DMS114 treated with DMSO at 0.1 percent for 48 hours (cell line): Measurements from ENCODE around the gene HBG1.

Experiments used
- DNase-seq: peaks from one replicate; lab custom pipeline; 2025; ENCODE audit not compliant: unreplicated experiment; lab: John Stamatoyannopoulos, UW

The HBG1 gene

DNA sequence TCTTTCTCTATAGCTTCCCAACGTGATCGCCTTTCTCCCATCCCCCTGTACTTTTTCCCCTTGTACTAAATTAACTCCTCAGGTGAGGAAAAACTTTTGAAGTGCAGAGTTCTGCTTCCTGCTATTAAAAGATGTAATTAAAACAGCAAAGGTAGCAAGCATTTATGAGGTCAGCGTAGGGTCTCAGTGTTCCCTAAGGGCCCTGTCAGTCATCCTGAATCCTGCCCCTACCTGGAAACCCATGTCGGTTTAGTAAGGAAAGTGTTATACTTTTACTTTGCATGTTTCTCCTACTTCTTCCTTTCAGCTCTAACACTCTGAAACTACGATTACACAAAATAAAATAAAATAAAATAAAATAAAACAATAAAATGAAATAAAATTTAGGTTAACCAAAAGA, 21.5 kb downstream of the HBG1 start:
- no peak for DNase-seq

DNA sequence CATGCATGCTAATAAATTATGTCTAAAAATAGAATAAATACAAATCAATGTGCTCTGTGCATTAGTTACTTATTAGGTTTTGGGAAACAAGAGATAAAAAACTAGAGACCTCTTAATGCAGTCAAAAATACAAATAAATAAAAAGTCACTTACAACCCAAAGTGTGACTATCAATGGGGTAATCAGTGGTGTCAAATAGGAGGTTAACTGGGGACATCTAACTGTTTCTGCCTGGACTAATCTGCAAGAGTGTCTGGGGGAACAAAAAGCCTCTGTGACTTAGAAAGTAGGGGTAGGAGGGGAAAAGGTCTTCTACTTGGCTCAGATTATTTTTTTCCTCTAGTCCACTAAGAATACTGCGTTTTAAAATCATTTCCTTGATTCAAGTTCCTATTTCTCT, 22.0 kb downstream of the HBG1 start:
- DNase-seq, result no peak

- DNase-seq, result peak; percentile 2
These were observed 22.8 kb downstream of the HBG1 start, which contains the start of gene HBB for GRCh38 chr11:5226732-5227310. Gene HBB (minus strand): TSS chr11:5227071. CDS start chr11:5227021, 50 bp downstream.

GRCh38 chr11:5225480-5225871, 24.2 kb downstream of the HBG1 start:
- DNase-seq, result no peak

DNA sequence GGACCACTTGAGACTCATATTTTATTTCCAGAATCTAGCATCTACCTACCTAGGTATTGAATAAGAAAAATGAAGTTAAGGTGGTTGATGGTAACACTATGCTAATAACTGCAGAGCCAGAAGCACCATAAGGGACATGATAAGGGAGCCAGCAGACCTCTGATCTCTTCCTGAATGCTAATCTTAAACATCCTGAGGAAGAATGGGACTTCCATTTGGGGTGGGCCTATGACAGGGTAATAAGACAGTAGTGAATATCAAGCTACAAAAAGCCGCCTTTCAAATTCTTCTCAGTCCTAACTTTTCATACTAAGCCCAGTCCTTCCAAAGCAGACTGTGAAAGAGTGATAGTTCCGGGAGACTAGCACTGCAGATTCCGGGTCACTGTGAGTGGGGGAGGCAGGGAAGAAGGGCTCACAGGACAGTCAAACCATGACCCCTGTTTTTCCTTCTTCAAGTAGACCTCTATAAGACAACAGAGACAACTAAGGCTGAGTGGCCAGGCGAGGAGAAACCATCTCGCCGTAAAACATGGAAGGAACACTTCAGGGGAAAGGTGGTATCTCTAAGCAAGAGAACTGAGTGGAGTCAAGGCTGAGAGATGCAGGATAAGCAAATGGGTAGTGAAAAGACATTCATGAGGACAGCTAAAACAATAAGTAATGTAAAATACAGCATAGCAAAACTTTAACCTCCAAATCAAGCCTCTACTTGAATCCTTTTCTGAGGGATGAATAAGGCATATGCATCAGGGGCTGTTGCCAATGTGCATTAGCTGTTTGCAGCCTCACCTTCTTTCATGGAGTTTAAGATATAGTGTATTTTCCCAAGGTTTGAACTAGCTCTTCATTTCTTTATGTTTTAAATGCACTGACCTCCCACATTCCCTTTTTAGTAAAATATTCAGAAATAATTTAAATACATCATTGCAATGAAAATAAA, 24.8 kb downstream of the HBG1 start:
- DNase-seq, result no peak

GRCh38 chr11:5223686-5224085, 26.0 kb downstream of the HBG1 start:
- no peak for DNase-seq

DNA sequence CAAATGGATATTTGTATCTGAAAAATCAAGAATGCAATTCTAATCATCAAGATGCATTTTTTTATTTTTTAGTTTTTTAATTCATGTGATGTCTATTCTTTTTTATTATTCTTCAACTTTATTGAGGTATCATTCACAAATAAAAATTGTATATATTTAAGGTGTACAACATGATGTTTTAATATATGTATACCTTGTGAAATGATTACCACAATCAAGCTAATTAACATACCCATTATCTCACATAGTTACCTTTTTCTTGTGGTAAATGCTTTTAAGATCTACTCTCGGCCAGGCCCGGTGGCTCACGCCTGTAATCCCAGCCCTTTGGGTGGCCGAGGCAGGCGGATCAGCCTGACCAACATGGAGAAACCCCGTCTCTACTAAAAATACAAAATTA, 26.5 kb downstream of the HBG1 start:
- no peak for DNase-seq

DNA sequence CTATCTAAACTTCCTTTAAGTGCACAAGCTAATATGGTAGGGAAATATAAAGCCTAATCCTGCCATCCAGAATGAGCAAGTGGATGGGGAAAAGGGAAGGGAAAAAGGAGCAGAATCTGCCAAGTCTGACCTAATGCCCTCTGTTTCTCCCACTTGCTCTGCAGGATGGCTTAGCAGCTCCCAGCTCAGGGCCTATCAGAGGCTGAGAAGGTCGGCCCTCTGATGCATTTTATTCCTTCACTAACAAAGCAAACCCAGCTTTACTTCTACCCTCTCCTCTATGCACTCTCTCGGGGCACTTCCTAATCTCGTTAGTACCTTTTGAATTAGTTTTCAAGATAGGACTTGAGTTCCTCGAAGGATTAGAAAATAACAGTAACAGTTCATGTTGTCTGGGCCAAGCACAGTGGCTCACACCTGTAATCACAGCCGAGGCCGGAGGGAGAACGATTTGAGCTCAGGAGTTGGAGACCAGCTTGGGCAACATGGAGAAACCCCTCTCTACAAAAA, 39.2 kb downstream of the HBG1 start:
- no peak for DNase-seq

GRCh38 chr11:5204787-5205186, 44.9 kb downstream of the HBG1 start:
- DNase-seq, result peak; percentile 0

GRCh38 chr11:5203366-5203765, 46.3 kb downstream of the HBG1 start:
- no peak for DNase-seq

- DNase-seq, result no peak
These were observed 49.1 kb downstream of the HBG1 start, which contains the start of gene OR51V1 for GRCh38 chr11:5200582-5200981. Gene OR51V1 (minus strand): TSS chr11:5200682. CDS start chr11:5200682, 0 bp downstream.

DNA sequence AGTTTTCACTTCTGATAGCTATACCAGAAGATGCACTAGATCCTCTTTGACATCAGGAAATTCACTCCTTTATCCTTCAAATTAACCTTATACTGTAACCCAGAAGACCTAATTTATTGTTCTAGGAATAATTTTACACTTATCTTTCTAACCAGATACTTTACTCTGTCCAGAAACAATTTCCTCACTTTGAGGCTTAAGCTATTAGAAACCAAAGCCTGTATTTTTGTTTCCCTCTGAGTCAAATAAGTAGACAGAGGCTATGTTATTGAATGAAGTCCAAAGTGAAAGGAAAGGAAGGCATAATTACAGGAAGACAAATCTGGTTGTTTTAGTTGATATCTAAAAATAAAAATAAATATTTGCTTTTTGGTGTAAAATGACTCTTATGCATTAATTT, 51.4 kb downstream of the HBG1 start:
- no peak for DNase-seq
